GM19372 (cell line): ENCODE results near the gene DAD1.

Source experiments
- ATAC-seq: cut with Tn5 transposase; IDR thresholded peaks from one replicate; pipeline ENCODE4 v1.9.1; 2021; ENCODE audit warnings: mild to moderate bottlenecking, low read depth, moderate library complexity; ENCODE audit not compliant: unreplicated experiment

Gene DAD1

GRCh38 chr14:22540811-22541360 lies 48.1 kb downstream of the DAD1 start:
- no peak for ATAC-seq

GRCh38 chr14:22540293-22540692 lies 48.7 kb downstream of the DAD1 start:
- no peak for ATAC-seq

- ATAC-seq: no peak
Measured at GRCh38 chr14:22539831-22540230, 49.2 kb downstream of the DAD1 start.

GRCh38 chr14:22538671-22539228 lies 50.3 kb downstream of the DAD1 start:
- ATAC-seq: no peak

- ATAC-seq: no peak
Measured at GRCh38 chr14:22537436-22538310, 51.4 kb downstream of the DAD1 start.

- ATAC-seq: no peak
Measured at GRCh38 chr14:22536853-22537338, 52.1 kb downstream of the DAD1 start.

- no peak for ATAC-seq
Measured at GRCh38 chr14:22535916-22536315, 53.1 kb downstream of the DAD1 start.

- no peak for ATAC-seq
Measured at GRCh38 chr14:22535126-22535525, 53.9 kb downstream of the DAD1 start.

- ATAC-seq: no peak
Measured at GRCh38 chr14:22534547-22534946, 54.5 kb downstream of the DAD1 start.

GRCh38 chr14:22533739-22534359 lies 55.2 kb downstream of the DAD1 start:
- ATAC-seq: no peak

GRCh38 chr14:22533057-22533704 lies 55.8 kb downstream of the DAD1 start:
- no peak for ATAC-seq

GRCh38 chr14:22532345-22533056 lies 56.5 kb downstream of the DAD1 start:
- no peak for ATAC-seq

- peak; percentile 66 for ATAC-seq
Measured at GRCh38 chr14:22531451-22532344, 57.3 kb downstream of the DAD1 start.

- no peak for ATAC-seq
Measured at GRCh38 chr14:22530127-22530526, 58.9 kb downstream of the DAD1 start.

GRCh38 chr14:22526744-22527143 lies 62.3 kb downstream of the DAD1 start:
- ATAC-seq: no peak

GRCh38 chr14:22526218-22526617 lies 62.8 kb downstream of the DAD1 start:
- no peak for ATAC-seq

- no peak for ATAC-seq
Measured at GRCh38 chr14:22524784-22525161, 64.3 kb downstream of the DAD1 start.

- no peak for ATAC-seq
Measured at GRCh38 chr14:22524115-22524783, 64.8 kb downstream of the DAD1 start.

- no peak for ATAC-seq
Measured at GRCh38 chr14:22523283-22523682, 65.7 kb downstream of the DAD1 start.
